Measurements from ENCODE around the gene RASGEF1B.

GRCh38 chr4:81507530-81507929 lies 35.8 kb upstream of the RASGEF1B start:
- TF ChIP-seq CTCF (IDR thresholded peaks at IDR 0.05; ENCODE audit: insufficient read depth, low read depth, low read length) (no peak), EZH2 (IDR thresholded peaks at IDR 0.05; ENCODE audit: insufficient read depth, low read length) (no peak)
